ENCODE measurements around the gene ERCC1. TPM values are rescaled to one million over a fixed set of nuclear protein-coding genes. Genes with fewer than 3 reads are reported as not detected.
A peak's percentile ranks its signal among the peaks of the same experiment; 100 is the strongest.

The ERCC1 gene
- total RNA-seq, 1 donor from 2014 or later, result 67.5 TPM

- Histone ChIP-seq H3K79me2 (ENCODE audit: insufficient read depth, low read length) (no peaks in the 10 kb centered on the region), H2AFZ (ENCODE audit: low read depth, low read length) (no peak overlapping the region), H4K20me1 (ENCODE audit: insufficient read depth, low read length) (peaks cover 26% of the 10 kb centered on the region), H3K4me1 (ENCODE audit: insufficient read depth, low read length) (peaks cover 28% of the 10 kb centered on the region), H3K4me3 (ENCODE audit: insufficient read depth, low read depth, low read length) (peak overlapping the region; percentile 24), H3K9me3 (ENCODE audit: insufficient read depth, low read depth, low read length) (no peaks in the 10 kb centered on the region), H3K36me3 (ENCODE audit: insufficient read depth, low read length) (no peaks in the 10 kb centered on the region), H3K4me2 (ENCODE audit: low read length) (peak overlapping the region; percentile 97), H3K27ac (ENCODE audit: low read depth, low read length) (no peak overlapping the region), H3K27me3 (ENCODE audit: insufficient read depth, low read length) (no peaks in the 10 kb centered on the region), H3K9ac (ENCODE audit: low read length) (peak overlapping the region; percentile 54)
- no peak overlapping the region for H3K27ac Mint-ChIP-seq (ENCODE audit: unreplicated experiment)
- H3K4me3 Mint-ChIP-seq (ENCODE audit: unreplicated experiment), result peak overlapping the region; percentile 7
- peaks cover 10% of the 10 kb centered on the region for H3K4me1 Mint-ChIP-seq (ENCODE audit: low read depth, unreplicated experiment)
- DNase-seq (ENCODE audit: low read depth), result no peak
- H3K9me3 Mint-ChIP-seq (ENCODE audit: unreplicated experiment), result no peaks in the 10 kb centered on the region
- H3K27me3 Mint-ChIP-seq (ENCODE audit: low read depth, unreplicated experiment), result peaks cover 3% of the 10 kb centered on the region
- no peak for TF ChIP-seq CTCF (IDR thresholded peaks at IDR 0.05; ENCODE audit: insufficient read depth, low read depth, low read length)
- no peak for TF ChIP-seq EZH2 (IDR thresholded peaks at IDR 0.05; ENCODE audit: insufficient read depth, low read length)
- H3K36me3 Mint-ChIP-seq (ENCODE audit: low read depth, unreplicated experiment), result peaks cover 3% of the 10 kb centered on the region
- FAIRE-seq, result no peak
Measured at GRCh38 chr19:45472563-45473366, 49.0 kb upstream of the ERCC1 start.

DNA sequence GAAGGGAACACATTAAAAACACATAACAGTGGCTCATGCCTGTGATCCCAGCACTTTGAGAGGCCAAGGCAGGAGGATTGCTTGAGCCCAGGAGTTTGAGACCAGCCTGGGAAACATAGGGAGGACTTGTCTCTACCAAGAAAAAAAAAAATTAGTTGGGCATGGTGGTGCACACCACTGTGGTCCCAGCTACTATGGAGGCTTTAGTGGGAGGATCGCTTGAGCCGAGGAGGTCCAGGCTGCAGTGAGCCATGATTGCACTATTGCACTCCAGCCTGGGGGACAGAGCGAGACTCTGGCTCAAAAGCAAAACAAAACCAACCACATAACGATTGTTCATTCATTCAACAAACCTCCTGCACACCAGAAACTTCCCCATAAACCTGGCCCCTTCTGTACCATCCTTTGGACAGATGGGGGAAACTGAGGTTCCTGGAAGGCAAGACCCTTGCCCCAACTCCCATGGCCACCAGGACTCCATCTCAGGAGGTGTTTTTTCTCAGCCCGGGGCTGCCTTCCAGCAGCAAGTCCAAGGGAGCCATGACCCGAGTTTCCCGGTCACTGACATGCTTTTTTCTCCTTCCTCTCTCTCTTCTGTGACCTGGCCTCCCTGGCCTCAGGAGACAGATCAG, 48.3 kb upstream of the ERCC1 start:
- FAIRE-seq (no peak), DNase-seq (ENCODE audit: low read depth) (no peak)
- Mint-ChIP-seq H3K27me3 (ENCODE audit: low read depth, unreplicated experiment) (peaks cover 3% of the 10 kb centered on the region), H3K4me1 (ENCODE audit: low read depth, unreplicated experiment) (peaks cover 10% of the 10 kb centered on the region), H3K4me3 (ENCODE audit: unreplicated experiment) (no peak overlapping the region), H3K36me3 (ENCODE audit: low read depth, unreplicated experiment) (peaks cover 3% of the 10 kb centered on the region), H3K9me3 (ENCODE audit: unreplicated experiment) (no peaks in the 10 kb centered on the region), H3K27ac (ENCODE audit: unreplicated experiment) (peak overlapping the region; percentile 8)
- Histone ChIP-seq H4K20me1 (ENCODE audit: insufficient read depth, low read length) (peaks cover 26% of the 10 kb centered on the region), H3K9ac (ENCODE audit: low read length) (peak overlapping the region; percentile 54), H3K36me3 (ENCODE audit: insufficient read depth, low read length) (no peaks in the 10 kb centered on the region), H3K79me2 (ENCODE audit: insufficient read depth, low read length) (no peaks in the 10 kb centered on the region), H3K27me3 (ENCODE audit: insufficient read depth, low read length) (no peaks in the 10 kb centered on the region), H3K4me2 (ENCODE audit: low read length) (peak overlapping the region; percentile 97), H3K9me3 (ENCODE audit: insufficient read depth, low read depth, low read length) (no peaks in the 10 kb centered on the region), H3K27ac (ENCODE audit: low read depth, low read length) (no peak overlapping the region), H2AFZ (ENCODE audit: low read depth, low read length) (no peak overlapping the region), H3K4me3 (ENCODE audit: insufficient read depth, low read depth, low read length) (peak overlapping the region; percentile 24), H3K4me1 (ENCODE audit: insufficient read depth, low read length) (peaks cover 29% of the 10 kb centered on the region)
- TF ChIP-seq CTCF (IDR thresholded peaks at IDR 0.05; ENCODE audit: insufficient read depth, low read depth, low read length) (no peak), EZH2 (IDR thresholded peaks at IDR 0.05; ENCODE audit: insufficient read depth, low read length) (no peak)
